Fibroblast of skin of scalp (primary cell): ENCODE data around the gene OLFML2B.
A peak's percentile ranks its signal among the peaks of the same experiment; 100 is the strongest.

ENCODE experiments used
- DNase-seq: peaks from one replicate; pipeline ENCODE4 v3.0.0-alpha.2; 2013

OLFML2B gene

DNA sequence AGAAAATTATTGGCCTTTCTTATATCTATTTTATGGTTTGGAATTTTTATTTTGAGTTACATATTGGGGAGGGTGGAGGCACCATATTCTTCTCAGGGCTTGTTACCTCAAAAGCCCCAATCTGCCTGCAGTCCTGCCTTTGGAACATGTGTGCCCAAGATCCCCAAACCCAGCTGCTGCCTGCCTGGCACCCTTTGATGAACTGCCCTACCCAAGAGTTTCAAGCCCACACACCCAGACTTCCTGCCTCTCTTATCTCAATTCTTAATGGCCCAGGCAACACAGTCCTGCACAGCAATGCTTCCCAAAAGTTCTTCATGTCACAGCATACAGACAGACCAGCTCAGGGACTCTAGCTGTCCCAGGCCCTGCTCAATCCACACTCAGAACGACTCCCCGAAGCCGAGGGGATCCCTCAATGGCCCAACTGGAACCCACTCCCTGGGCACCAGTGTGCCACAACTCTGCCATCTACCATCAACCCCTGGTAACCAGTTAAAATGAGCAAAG lies 19.2 kb downstream of the OLFML2B start:
- no peak for DNase-seq

DNA sequence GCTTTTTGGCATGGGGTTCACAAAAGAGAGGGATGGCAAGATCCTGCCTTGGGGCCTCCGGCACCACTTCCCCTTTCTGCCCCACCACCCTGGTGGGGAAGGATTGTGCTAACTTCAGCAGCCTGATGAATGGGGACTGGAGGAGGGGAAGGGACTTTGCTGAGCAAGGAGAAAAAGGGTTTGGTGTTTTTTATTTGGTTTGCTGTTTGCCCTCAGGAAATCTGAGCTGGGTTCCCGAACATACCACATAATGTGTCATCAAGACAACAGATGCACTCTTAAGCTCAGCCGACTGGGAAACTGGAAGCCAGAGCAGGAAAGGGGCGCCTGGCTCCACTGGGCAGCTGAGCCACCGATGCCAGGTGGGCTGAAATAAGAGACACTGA lies 19.8 kb downstream of the OLFML2B start:
- peak; percentile 88 for DNase-seq

DNA sequence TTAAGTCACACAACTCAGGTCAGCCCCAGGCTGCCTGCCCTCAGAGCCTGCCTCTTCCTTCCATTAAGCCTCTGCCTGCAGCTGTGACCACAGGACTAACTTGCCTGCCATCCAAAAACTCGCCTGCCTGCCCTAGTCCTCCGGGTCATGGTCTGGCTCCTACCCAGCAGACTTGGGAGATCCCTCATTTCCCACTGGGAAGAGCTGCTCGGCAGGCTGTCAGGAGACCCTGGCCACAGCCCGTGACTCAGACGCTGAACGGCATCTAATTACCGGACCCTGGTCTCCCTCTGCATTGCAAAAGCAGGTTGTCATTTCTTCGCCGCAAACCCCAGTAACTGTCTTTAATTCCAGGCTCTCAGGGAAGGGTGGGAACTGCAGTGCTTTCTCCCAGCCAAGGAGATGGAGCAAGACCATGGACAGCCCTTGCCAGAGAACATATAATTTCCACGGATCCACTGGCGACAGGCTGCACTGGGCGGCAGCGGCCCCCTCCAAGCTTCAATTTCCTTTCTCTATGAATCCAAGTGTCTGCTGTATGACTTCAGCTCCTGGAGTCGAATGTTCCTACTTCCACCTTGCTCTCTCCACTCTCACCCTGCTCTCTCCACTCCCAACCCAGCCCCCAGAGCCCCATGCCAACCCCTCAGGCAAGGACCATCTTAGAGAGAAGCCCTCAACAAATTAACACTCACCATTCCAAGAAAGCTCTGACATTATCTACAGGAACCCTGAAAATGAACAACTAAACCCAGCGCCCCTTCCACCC lies 20.4 kb downstream of the OLFML2B start:
- DNase-seq, result peak; percentile 99

DNA sequence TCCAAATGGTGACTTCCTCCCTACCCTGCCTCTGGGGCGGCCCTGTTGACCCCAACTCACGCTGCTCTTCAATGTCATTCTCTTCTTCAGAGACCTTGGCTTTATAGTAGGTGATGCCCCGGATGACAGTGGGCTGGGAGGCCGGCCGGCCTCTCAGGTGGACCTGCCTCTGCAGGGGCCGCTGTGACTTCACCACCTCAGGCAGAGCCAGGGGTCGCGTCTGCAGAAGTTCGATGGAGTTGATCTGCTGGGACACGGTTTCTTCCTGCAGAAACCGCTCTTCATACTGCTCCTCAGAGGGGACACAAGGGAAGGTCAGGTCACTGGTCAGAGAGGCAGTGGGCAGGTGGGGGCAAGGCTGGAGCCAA lies 23.6 kb downstream of the OLFML2B start:
- DNase-seq, result no peak

DNA sequence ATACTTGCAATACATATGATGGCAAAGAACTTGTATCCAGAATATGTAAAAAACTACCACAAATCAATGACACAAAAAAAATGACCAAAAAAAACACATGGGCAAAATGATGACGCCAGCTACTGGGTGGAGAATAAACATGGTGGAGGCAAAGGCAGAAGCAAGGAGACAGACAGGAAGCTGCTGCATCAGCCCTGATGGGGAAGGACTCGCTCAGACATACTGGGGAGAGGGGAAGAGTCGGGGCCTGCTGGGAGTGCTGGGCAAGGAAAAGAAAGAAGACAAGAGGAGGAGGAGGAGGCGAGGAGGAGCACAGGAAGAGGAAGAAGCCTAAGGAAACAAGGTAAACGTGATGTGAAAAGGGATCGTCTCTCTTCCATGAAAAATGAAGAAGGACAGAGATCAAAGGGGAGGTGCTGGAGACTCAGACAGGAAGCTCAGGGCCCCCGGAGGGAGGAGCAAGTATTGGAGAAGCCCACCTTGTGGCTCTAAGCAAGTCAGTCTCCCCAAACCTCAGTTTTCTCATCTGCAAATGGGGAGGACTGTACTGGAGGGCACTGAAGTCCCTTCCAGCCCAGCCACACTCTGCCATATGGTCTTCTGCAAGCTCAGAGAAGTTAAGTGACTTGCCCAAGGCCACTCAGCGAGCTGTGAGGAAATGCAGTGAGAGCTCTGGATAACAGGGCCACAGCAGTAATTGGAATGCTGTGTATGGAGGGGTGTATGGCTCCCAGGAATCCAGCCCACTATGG lies 24.2 kb downstream of the OLFML2B start:
- DNase-seq, result no peak

DNA sequence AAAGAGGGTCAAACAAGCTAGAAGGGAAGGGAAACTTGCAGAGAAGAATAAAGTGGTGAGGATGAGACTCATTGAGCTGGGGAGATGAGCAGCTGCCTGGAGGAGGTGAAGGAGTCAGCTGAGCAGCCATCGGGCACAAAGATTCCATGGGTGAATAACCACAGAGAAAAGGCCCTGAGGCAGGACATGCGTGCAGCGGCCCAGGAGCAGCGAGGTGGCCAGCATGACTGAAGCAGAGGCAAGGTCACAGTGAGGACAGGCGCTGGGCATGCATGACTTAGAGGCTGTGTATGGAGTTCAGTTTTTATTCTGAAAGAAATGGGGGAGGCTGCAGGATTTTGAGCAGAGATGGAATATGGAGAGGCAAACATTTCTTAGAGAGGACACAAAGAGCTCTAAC lies 24.9 kb downstream of the OLFML2B start:
- no peak for DNase-seq

DNA sequence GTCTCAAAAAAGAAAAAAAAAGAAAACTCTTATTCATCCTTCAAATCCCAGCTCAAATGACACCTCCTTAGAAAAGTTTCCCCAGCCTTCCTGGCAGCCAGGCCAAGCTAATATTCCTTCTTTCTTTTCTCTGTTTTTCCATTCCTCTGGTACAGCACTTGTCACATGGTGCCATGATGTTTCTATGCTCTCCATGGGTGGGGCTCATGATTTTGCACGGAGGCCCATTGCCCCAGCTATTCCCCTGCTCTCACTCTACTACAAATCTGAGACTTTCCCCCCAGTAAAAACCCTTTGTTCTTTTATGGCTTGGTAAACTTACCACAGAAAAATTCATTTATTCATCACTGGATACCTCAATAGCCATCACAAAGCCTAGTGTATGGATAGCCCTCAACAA lies 26.5 kb downstream of the OLFML2B start:
- no peak for DNase-seq

DNA sequence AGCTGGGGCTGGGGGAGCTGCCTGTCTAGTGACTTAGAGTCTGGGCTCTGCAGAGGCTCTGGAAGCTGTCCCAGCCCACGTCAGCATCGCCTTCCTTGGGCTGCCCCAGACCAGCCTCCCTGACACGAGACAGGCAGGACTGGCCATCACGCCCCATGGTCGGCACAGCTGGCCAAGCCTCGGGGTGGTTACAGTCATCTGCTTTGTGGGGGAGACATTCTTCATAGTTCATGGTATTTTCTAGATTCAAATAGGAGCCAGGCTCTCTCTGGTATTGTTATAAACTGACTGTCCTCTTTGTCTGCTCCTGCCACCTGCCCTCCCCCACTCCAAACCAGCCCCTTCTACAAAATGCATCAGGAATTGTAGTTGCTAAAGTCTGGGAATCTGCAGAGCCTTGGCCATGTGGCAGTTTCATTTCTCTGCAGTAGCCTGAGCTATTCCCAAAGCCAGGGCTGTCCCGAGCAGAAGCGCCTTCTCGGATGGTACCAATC lies 29.4 kb downstream of the OLFML2B start:
- peak; percentile 41 for DNase-seq

DNA sequence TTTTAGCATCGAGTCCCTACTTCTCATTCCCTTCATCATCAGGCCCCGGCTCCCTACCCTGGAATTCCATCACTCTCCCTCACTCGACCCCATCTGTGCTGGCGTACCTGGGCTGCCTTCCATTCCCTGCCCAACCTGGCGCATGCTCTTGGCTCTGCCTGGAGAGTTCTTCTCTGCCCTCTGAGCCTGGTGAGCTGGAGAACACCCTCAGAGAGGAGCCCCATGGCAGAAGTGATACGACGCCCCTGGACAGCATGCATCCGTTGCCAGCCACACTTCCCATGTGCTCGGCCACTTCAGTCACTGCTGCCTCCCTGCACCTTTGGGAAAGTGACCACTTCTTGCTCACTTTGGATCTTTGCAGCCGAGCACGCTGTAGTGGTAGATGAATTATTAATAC lies 30.1 kb downstream of the OLFML2B start:
- no peak for DNase-seq

DNA sequence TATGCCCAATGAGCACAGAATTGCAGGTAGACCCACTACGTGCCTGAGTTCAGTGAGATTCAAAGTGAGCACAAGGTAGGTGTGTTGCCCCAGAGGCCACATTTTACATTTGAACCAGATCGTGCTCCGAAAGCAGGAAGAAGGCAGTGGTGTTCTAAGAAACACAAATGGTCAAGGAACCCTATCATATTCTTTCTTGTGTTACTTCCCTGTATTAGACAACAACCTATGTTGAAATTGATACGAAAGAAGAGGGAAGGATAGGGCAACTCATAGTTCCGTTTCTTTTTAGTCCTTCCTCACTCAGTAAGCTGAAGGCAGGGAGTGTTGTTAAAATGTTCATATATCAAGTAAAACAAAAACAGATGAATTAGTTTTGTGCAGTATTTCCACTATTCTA lies 33.9 kb downstream of the OLFML2B start:
- no peak for DNase-seq

DNA sequence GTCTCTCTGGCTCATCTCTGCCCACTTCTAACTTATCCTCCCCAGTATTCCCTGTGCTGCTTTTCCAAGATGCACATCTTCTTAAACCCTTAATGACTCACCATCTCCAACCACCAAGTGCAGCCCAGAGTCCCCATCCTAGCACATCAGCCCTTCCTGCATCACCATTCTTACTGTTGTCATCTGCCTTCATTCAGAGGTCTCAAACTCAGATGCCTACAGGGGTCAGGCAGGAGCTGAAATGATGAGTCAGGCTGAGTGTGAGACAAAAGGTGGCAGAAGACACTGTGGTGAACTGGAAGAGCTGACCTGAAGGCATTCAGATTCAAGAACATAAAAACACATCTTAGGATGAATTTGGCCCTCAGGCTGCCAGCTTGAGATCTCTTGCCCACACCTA lies 34.6 kb downstream of the OLFML2B start:
- DNase-seq, result peak; percentile 67

DNA sequence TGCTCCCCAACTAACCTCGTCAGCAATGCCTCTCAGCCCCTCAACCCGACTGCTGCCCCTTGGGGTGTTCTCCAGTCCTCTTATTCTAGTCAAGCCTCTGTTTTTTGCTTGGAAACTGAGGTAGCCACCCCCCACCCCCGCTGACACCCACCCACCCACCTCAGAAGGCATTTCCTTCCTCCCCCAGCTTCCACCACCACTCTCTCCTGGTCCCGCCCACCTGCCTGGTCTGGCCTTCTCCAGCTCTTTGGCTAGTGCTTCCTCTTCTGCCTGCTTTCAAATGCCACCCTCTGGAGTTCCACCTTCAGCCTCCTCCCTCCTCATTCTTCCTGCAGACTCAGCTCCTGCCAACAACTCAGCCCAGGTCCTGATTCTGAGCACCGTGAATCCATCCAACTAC lies 35.3 kb downstream of the OLFML2B start:
- DNase-seq, result no peak

DNA sequence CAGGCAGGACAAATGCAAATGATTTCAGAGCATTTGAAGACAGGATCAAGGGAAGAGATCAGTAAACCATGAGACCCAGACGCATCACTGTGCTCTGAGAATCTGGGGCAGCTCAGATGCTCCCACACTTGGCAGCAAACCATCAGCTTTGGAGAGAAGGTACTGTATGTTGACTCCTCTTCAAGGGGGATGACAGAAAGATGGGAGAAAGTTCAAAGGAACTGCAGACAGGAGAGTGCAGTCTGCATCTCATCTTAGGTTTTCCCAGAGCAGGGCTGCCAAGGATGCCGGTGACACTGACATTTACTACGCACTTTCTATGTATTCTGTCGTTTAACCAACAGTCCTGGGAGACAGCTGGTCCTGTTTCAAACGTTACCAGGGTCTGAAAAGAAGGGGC lies 35.8 kb downstream of the OLFML2B start:
- no peak for DNase-seq

DNA sequence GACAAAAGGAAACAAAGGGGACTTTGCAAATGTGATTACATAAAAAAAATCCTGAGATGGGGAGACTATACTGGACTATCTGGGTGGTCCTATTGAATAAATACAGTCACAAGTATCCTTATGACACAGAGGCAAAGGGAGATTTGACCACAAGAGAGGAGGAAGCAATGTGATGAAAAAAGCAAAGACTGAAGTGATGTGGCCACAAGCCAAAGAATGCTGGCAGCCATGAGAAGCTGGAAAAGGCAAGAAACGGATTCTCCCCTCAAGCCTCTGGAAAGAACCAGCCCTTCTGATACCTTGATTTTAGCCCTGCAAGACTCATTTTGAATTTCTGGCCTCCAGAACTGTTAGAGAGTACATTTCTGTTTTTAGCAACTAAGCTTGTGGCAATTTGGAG lies 36.4 kb downstream of the OLFML2B start:
- DNase-seq, result peak; percentile 57

DNA sequence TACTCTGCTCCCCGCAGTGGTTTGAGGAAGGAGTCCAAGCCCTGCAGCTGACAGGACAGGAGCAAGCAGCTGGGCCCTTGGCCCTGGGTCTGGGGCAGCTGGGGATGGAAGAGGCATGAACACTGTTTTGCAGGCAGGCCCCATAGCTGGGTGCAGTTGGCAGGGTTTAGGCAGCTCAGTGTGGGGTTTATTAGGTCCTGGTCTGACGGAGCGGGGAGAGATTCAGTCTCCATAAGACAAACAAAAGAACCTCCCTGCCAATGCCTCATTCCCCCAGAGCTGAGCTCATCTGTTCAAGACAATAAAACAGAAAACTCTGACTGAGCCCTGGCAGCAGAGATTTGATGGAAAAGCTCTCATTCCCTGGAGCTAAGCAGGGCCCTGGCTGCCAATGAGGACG lies 37.3 kb downstream of the OLFML2B start:
- no peak for DNase-seq

DNA sequence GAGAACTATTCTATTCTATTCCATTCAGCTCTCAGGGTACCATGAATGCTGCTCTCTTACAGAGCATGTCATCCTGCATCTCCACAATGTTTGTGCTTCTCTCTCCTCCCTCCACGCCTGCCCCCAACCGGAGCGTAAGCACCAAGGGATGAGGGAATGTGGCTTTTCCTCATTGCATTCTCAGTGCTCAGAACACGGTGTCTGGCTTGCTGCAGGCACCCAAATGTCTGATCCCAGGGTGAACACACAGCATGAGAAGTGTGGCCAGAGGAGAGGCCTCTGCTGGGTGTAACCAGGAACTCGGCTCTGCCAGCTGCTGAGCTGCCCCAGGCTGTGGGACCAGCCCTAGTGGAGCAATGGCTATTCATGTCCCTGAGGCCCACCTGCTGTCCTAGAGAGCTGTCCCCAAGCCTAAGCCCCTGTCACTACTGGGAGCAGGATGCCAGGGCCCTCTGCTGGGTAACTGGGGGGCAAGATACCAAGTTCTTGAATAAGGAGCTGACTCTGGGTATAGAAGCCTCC lies 38.3 kb downstream of the OLFML2B start:
- no peak for DNase-seq

DNA sequence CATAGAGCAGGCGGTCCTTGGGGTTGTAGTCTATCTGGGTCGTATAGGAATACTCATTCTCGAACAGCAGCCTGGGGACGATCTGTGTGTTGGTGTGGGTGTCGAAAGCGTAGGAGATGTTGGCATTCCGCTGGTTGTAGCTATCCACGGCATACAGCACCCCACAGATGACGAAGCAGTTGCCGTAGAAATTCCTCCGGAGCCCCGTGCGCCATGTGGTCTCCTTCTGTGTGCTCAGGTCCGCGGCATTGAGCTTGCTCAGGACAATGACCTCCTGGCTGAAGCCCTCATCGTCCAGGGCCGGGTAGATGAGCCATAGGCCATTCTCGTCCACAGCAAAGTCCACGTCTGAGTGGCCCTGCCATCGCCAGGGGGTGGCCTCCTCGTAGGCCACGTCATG lies 39.9 kb downstream of the OLFML2B start:
- no peak for DNase-seq

DNA sequence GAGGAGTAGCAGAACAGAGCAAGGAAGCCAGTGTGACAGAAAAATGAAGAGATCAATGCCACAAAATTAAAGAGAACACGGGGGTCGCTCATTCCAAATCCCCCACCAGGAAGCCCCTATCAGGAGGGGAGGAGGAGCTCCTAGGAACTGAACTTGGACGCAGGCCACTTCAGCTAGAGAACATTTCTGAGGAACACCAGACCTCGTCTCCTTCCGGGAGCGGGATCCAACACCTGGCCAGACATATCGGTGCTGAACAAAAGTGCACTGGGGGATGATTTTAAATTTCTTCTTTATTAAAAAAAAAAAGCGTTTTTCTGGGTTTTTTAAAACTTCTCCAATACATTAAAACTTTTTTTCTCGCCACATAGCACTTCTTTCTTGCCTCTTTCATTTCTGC lies 40.8 kb downstream of the OLFML2B start:
- DNase-seq, result no peak

DNA sequence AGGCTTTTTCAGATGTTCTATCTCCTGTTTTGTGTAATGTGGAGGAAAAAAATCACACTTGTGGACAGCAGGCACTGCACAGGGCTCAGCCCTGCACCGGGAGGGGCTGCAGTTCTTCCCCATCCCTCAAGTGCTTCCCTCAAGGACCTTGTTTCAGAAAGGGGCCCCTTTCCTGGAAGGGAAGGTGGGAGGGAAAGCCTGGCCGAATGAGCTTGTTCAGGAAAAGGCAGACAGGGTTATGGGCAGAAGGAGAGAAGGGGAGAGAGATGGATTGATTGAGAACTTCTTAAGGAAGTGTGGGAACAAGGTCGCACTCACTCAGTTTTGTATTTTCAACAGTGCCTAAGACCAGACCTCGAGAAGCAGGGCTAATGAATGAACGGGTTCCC lies 41.2 kb downstream of the OLFML2B start:
- DNase-seq, result no peak

DNA sequence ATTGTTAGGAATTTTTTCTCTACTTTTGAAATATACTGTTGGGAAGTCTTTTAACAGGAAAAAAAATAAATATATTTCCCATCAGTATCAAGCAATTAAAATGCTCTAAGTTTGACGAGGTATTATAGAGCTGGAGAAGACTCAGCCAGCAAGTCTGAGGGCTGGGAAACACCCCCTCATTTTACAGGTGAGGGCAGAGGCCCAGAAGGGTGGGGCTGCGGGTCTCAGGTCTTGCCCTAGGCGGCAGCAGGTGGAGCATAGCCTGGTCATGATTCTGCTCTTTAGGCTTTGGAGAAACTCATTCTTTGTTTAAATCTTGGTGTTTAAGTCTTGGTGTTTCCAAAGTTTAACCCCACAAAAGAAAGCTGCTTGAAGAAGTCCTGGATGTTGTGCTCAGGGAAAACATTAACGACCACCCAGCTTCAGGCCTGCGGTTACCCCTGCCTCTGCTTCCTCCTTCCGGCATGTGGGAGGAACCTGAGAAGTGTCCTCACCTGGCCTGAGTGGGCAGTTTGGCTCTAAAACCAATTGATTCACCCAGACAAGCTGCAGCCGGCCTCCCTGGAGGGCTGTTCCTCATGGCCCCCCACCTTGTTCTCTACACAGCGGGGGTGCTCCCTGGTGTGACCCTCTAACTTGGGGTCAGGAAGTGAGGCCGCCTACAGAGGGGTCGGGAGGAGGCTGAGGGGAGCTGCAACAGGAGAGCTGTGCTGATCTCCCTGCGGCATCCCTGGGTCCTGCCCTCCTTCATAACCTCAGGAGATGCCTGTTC lies 41.7 kb downstream of the OLFML2B start:
- DNase-seq, result no peak

DNA sequence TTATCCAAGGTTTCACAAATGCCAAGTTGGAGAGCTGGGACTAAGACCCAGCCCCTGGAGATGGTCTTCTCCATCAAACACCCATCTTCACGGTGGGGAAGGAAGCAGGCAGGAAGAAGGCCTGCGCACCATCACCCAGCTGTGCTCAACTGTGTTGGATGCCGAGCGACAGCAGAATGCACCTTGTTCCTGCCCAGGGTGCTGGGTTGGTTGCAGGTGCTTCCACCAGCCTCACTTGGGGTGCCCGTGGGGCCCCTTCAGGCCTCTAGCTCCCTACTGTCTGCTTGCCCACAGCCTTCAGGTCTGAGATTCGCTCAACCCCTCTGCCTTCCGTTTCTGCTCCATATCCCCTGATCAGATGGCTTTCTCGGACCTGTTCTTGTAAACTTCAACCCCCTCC lies 42.5 kb downstream of the OLFML2B start:
- no peak for DNase-seq

DNA sequence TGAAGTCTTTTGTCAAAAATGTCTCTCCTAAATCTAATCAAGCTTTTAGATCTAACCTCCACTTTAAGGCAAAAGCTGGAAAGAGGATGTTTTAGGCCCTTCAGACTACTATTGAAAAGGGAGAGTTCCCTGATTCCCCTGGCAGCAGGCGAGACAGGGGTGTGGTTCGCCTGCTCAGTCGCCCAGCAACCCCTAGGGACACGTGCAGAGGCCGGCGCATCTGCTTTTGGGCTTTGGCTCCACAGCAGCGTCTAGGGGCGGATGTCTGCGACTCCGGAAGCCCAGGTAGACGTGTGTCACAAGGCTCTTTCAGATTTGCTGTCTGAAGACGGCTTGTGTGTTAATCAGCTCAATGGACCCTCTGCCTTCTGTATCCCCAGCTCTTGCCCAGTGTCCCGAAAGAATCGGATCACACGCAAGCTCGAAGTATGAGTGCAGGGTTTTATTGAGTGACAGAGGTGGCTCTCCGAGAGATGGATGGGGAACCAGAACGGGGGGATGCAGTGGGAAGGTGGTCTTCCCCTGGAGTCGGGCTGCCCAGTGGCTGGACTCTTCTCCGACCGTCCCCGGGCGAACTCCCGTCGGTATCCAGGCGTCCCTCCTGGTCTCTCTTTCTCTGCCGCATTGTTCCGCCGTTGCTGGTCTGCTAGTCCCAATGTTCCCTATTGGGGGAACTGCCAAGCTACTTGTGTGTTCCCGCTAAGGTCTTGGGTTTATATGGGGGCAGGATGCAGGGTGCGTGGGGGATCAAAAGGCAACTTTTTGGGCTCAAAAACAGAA lies 45.5 kb downstream of the OLFML2B start:
- DNase-seq, result no peak
